ENCODE results near the gene NBEAL2. TPM values are rescaled to one million over a fixed set of nuclear protein-coding genes. Genes with fewer than 3 reads are reported as not detected.

Gene NBEAL2
- total and polyA plus RNA-seq, 7 donors = 5.4 to 13.0 (median 7.4) TPM

GRCh38 chr3:47012342-47013230, 33.1 kb downstream of the NBEAL2 start:
- Histone ChIP-seq H3K36me3 (ENCODE audit: insufficient read depth in 1 of 2, low read depth in 1 of 2) (peaks cover 6 to 27% of the 10 kb centered on the region in 2 donors), H3K9me3 (no peaks in the 10 kb centered on the region), H3K4me3 (no peak overlapping the region), H3K4me1 (peaks cover 24% of the 10 kb centered on the region), H3K27ac (no peak overlapping the region), H3K27me3 (ENCODE audit: insufficient read depth in 3 of 3, low read length in 2 of 3) (no peaks in the 10 kb centered on the region)
- DNase-seq (no peak), ATAC-seq (peak in 3 of 4 donors; percentile 15 to 31 (median 30))
- intact Hi-C loops (cut with DNase I) = no loop called here
- no peak for TF ChIP-seq CTCF (IDR thresholded peaks at IDR 0.05)
- WGBS, 3 donors = 58 to 76% (median 58%) methylated on average over 10 of the region's 10 CpGs

- Histone ChIP-seq H3K4me1 (peaks cover 24% of the 10 kb centered on the region), H3K9me3 (no peaks in the 10 kb centered on the region), H3K27ac (no peak overlapping the region), H3K4me3 (no peak overlapping the region), H3K27me3 (ENCODE audit: insufficient read depth in 3 of 3, low read length in 2 of 3) (no peaks in the 10 kb centered on the region), H3K36me3 (ENCODE audit: insufficient read depth in 1 of 2, low read depth in 1 of 2) (peaks cover 7 to 34% of the 10 kb centered on the region in 2 donors)
- no peak for ATAC-seq
- intact Hi-C loops (cut with DNase I) = no loop called here
- no peak for DNase-seq
- WGBS, 3 donors = 86 to 91% (median 90%) methylated on average over 3 of the region's 3 CpGs
- TF ChIP-seq CTCF (IDR thresholded peaks at IDR 0.05) = no peak
Measured at GRCh38 chr3:47013231-47013630, 33.8 kb downstream of the NBEAL2 start.

GRCh38 chr3:47014036-47014435, 34.6 kb downstream of the NBEAL2 start:
- ATAC-seq (no peak), DNase-seq (no peak)
- Histone ChIP-seq H3K27ac (no peak overlapping the region), H3K36me3 (ENCODE audit: insufficient read depth in 1 of 2, low read depth in 1 of 2) (peaks cover 11 to 42% of the 10 kb centered on the region in 2 donors), H3K4me1 (peaks cover 17% of the 10 kb centered on the region), H3K4me3 (no peak overlapping the region), H3K27me3 (ENCODE audit: insufficient read depth in 3 of 3, low read length in 2 of 3) (no peaks in the 10 kb centered on the region), H3K9me3 (no peaks in the 10 kb centered on the region)
- intact Hi-C loops (cut with DNase I) = no loop called here
- no peak for TF ChIP-seq CTCF (IDR thresholded peaks at IDR 0.05)

GRCh38 chr3:47015151-47015550, 35.7 kb downstream of the NBEAL2 start:
- TF ChIP-seq CTCF (IDR thresholded peaks at IDR 0.05) = no peak
- no peak overlapping the region for H3K27ac ChIP-seq
- H3K27me3 ChIP-seq (ENCODE audit: insufficient read depth in 3 of 3, low read length in 2 of 3) = no peaks in the 10 kb centered on the region
- H3K4me1 ChIP-seq = peaks cover 22% of the 10 kb centered on the region
- ATAC-seq = no peak
- H3K9me3 ChIP-seq = no peaks in the 10 kb centered on the region
- peaks cover 11 to 50% of the 10 kb centered on the region in 2 donors for H3K36me3 ChIP-seq (ENCODE audit: insufficient read depth in 1 of 2, low read depth in 1 of 2)
- H3K4me3 ChIP-seq = no peak overlapping the region
- DNase-seq = no peak
- intact Hi-C loops (cut with DNase I) = no loop called here

All from psoas muscle (tissue), 8 donors.